Peyer's patch (tissue), 4 donors: Measurements from ENCODE around the gene NPC1. TPM values are rescaled to one million over a fixed set of nuclear protein-coding genes. Genes with fewer than 3 reads are reported as not detected.
A peak's percentile ranks its signal among the peaks of the same experiment; 100 is the strongest.

Experiments used
- DNase-seq, 3 donors: peaks; one replicate each; pipeline ENCODE4 v3.0.0-alpha.2; 2017 to 2019
- H3K27ac ChIP-seq, 4 donors: fragments of 200-600 bp; sonication (generic); one replicate each; pipeline ENCODE4 v1.5.1; 2016 to 2019
- H3K27me3 ChIP-seq, 2 donors: fragments of 200-600 bp; sonication (generic); one replicate each; pipeline ENCODE4 v1.5.1; 2019
- H3K36me3 ChIP-seq, 3 donors: fragments of 200-600 bp; sonication (generic); one replicate each; pipeline ENCODE4 v1.5.1; 2016 to 2019
- H3K4me1 ChIP-seq, 4 donors: fragments of 200-600 bp; sonication (generic); one replicate each; pipeline ENCODE4 v1.5.1; 2016 to 2019
- H3K4me3 ChIP-seq, 4 donors: fragments of 200-600 bp; sonication (generic); 1 replicate in 3 of 4; 2 replicates in 1 of 4; pipeline ENCODE4 v1.5.1; 2016 to 2019; ENCODE audit warnings: mild to moderate bottlenecking in 1 of 4
- H3K9me3 ChIP-seq, 4 donors: fragments of 200-600 bp; sonication (generic); one replicate each; pipeline ENCODE4 v1.5.1; 2016 to 2019; ENCODE audit warnings: mild to moderate bottlenecking in 1 of 4
- CTCF ChIP-seq, 6 experiments: fragments of 450-650 bp in 4 of 6; fragments of 200-600 bp in 2 of 6; sonication (generic) in 1 of 6; IDR thresholded peaks; one replicate each; pipeline ENCODE4 v1.5.1; 2017 to 2019; ENCODE audit warnings: antibody characterized with exemption in 6 of 6, mild to moderate bottlenecking in 3 of 6, moderate library complexity in 1 of 6
- POLR2A ChIP-seq, 2 donors: fragments of 450-650 bp; IDR thresholded peaks; one replicate each; pipeline ENCODE4 v1.5.1; 2017; ENCODE audit warnings: antibody characterized with exemption in 2 of 2, mild to moderate bottlenecking in 2 of 2, moderate library complexity in 2 of 2
- small RNA-seq, 2 donors: library from RNA; depleted of rRNA; stranded (forward); fragments of <200 nt; gene quantifications; one replicate each; pipeline ENCODE3, GENCODE V24; 2016
- total RNA-seq, 4 donors: library from RNA; depleted of rRNA; stranded (reverse); fragments of >200 nt; gene quantifications; one replicate each; pipeline ENCODE4 v1.1.0, GENCODE V29; 2016

The NPC1 gene
- total RNA-seq, 4 donors from 2014 or later, result 62.7 to 80.1 (median 71.3) TPM

DNA sequence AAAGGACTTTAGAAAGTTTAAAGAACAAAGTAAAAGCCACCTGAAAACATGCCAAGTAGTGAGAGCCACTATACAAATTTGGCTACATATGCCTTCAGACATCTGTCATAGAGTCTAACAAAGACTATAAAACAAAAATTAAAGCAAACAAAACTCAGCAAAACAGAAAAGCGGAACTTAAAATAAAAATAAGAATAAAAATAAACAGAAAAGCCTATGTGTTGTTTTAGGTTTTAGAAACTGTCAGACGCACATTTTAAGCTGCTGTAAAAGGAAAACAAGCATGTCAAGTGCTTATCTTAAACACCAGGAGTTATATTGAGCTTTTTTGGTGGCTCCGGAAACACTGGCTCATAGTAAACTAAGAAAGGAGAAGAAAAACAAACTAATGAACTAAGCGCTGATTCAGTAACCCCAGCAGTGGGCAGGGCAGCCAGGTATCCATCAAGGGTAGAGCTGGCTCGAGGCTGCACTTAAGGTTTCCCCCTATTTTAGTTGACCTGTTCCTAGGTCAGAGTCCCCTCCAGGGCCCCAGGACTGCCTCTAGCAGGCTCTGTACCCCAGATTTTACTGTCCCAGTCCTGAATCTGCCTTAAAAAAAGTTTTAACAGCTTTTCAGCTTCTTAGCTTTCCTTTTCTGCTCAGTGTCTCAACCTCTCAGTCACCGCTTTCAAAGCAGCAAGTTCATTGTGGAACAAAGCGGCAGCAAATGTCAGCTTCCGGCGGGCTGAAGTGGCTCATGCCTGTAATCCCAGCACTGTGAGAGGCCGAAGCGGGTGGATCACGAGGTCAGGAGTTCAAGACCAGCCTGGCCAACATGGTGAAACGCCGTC lies 98.4 kb downstream of the NPC1 start:
- no peak for TF ChIP-seq POLR2A (IDR thresholded peaks at IDR 0.05)
- TF ChIP-seq CTCF (IDR thresholded peaks at IDR 0.05), result no peak
- Histone ChIP-seq H3K27ac (peak overlapping the region; percentile 34 to 83 (median 62)), H3K9me3 (no peaks in the 10 kb centered on the region), H3K4me3 (peak overlapping the region in 3 of 4 donors; percentile 8 to 36 (median 14)), H3K4me1 (no peaks in the 10 kb centered on the region), H3K36me3 (peaks cover 0 to 6% (median 0%) of the 10 kb centered on the region in 3 donors), H3K27me3 (no peaks in the 10 kb centered on the region)
- peak in 2 of 3 donors; percentile 57 to 69 for DNase-seq

DNA sequence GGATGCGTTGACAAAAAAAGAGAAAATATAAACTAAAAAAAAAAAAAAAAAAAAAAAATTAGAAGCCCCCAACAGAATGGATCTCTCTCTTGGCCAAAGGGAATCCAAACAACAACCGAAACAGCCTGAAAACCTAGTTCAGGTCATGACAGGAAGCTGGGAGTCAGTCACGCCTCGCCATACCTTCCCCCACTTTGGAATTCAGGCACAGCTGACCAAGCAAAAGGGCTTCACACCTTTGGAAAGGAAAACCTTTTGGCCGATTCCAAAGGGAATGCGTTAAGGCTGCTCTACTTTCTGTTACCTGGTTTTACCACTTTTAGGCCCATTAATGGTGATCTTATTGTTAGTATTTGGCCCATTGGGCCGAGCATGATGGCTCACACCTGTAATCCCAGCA lies 100.9 kb downstream of the NPC1 start:
- H3K27ac ChIP-seq, result no peak overlapping the region
- no peak for DNase-seq
- TF ChIP-seq POLR2A (IDR thresholded peaks at IDR 0.05), result no peak
- no peak for TF ChIP-seq CTCF (IDR thresholded peaks at IDR 0.05)
- no peaks in the 10 kb centered on the region for H3K27me3 ChIP-seq
- H3K4me1 ChIP-seq, result no peaks in the 10 kb centered on the region
- H3K36me3 ChIP-seq, result peaks cover 0 to 31% (median 0%) of the 10 kb centered on the region in 3 donors
- H3K4me3 ChIP-seq, result no peak overlapping the region
- H3K9me3 ChIP-seq, result no peaks in the 10 kb centered on the region

- Histone ChIP-seq H3K27ac (no peak overlapping the region), H3K4me1 (no peaks in the 10 kb centered on the region), H3K27me3 (no peaks in the 10 kb centered on the region), H3K9me3 (no peaks in the 10 kb centered on the region), H3K36me3 (peaks cover 0 to 38% (median 0%) of the 10 kb centered on the region in 3 donors), H3K4me3 (no peak overlapping the region)
- no peak for DNase-seq
- TF ChIP-seq CTCF (IDR thresholded peaks at IDR 0.05) (no peak), POLR2A (IDR thresholded peaks at IDR 0.05) (no peak)
Observed at GRCh38 chr18:23484561-23485182, 101.6 kb downstream of the NPC1 start.

Small RNAs within 50 kb of the gene (small RNA-seq; reads per million reads assigned to genes)
- gene AC026634.1, result 0 reads per million in 2 donors
- gene RF00019, result 0 reads per million in 2 donors

Other genes with a start within 250 kb of the NPC1 start
- 100 to 1,000 TPM in 3 of 4 donors, 10 to 100 TPM in 1; 66.0 to 262 (median 160) TPM for gene RIOK3, start 133.2 kb downstream of the NPC1 start, total RNA-seq
- 10 to 100 TPM; 15.7 to 42.2 (median 33.9) TPM for gene RMC1, start 83.0 kb downstream of the NPC1 start, total RNA-seq
- 10 to 100 TPM in 1 of 4 donors, 1 to 10 TPM in 3; 4.0 to 18.2 (median 8.1) TPM for gene ANKRD29, start 76.4 kb upstream of the NPC1 start, total RNA-seq
- gene LAMA3, start 102.9 kb upstream of the NPC1 start, total RNA-seq, result 10 to 100 TPM; 14.9 to 81.4 (median 69.3) TPM